Stomach (tissue), 9 donors: ENCODE measurements around the gene ATXN7L3. TPM values are rescaled to one million over a fixed set of nuclear protein-coding genes. Genes with fewer than 3 reads are reported as not detected.

Experiments used
- DNase-seq, 2 donors: peaks; one replicate each; pipeline versions ENCODE4 v3.0.0 to v3.0.0-alpha.2; 2013 to 2019
- H3K27ac ChIP-seq, 5 donors: fragments of 200-600 bp in 4 of 5; sonication (generic) in 4 of 5; one replicate each; pipeline ENCODE4 v1.5.1; 2013 to 2019; ENCODE audit warnings: mild to moderate bottlenecking in 1 of 5, moderate library complexity in 1 of 5
- H3K27me3 ChIP-seq, 3 donors: fragments of 200-600 bp; sonication (generic); one replicate each; pipeline ENCODE4 v1.5.1; 2017 to 2019; ENCODE audit warnings: mixed run types in 1 of 3
- H3K36me3 ChIP-seq, 4 donors: fragments of 200-600 bp; sonication (generic); 1 replicate in 3 of 4; 2 replicates in 1 of 4; pipeline ENCODE4 v1.5.1; 2016 to 2019
- H3K4me1 ChIP-seq, 4 donors: fragments of 200-600 bp; sonication (generic); one replicate each; pipeline ENCODE4 v1.5.1; 2016 to 2019
- H3K4me3 ChIP-seq, 4 donors: fragments of 200-600 bp; sonication (generic) in 3 of 4; one replicate each; pipeline ENCODE4 v1.5.1; 2016 to 2019; ENCODE audit warnings: mild to moderate bottlenecking in 1 of 4
- H3K9me3 ChIP-seq, 4 donors: fragments of 200-600 bp; sonication (generic); one replicate each; pipeline ENCODE4 v1.5.1; 2016 to 2019
- EP300 ChIP-seq: sonication (generic); formaldehyde crosslinking; IDR thresholded peaks from one replicate; pipeline ENCODE4 v1.6.1; 2017; ENCODE audit warnings: antibody characterized with exemption
- POLR2A ChIP-seq, 4 donors: fragments of 450-650 bp; IDR thresholded peaks; one replicate each; pipeline ENCODE4 v1.6.1; 2016; ENCODE audit warnings: antibody characterized with exemption in 4 of 4, control low read depth in 2 of 4, mild to moderate bottlenecking in 1 of 4, moderate library complexity in 1 of 4
- POLR2AphosphoS5 ChIP-seq, 3 donors: sonication (generic); formaldehyde crosslinking; IDR thresholded peaks; one replicate each; pipeline ENCODE4 v1.6.1; 2016; ENCODE audit warnings: antibody characterized with exemption in 3 of 3
- WGBS, 5 donors: extraction: QIAGEN DNeasy Blood & Tissue Kit in 3 of 5; methylation state at CpG; one replicate each; pipeline versions ENCODE4 v1.1.5 to v1.1.7; 2013 to 2018; 5-methylcytosine and 5-hydroxymethylcytosine counted together
- intact Hi-C: fragments of 100-400 bp; cut with DNase I; formaldehyde crosslinking; loops from one replicate; pipeline ENCODE4 v1.15.1; 2023; ENCODE audit warnings: low total_unique reads
- polyA plus RNA-seq, 3 donors: library from polyadenylated mRNA; stranded (reverse); fragments of 200-250 nt; gene quantifications; one replicate each; pipeline ENCODE4 v1.2.3, GENCODE V29; 2013
- total RNA-seq, 5 donors: library from RNA; depleted of rRNA; stranded (reverse); fragments of >200 nt; gene quantifications; one replicate each; pipeline versions ENCODE4 v1.1.0 to v1.2.3, GENCODE V29; 2014 to 2016
- TF ChIP-seq, protein P1 (sequence below), 7 experiments: fragments of 450-650 bp in 4 of 7; fragments of 200-600 bp in 3 of 7; sonication (generic) in 3 of 7; IDR thresholded peaks; one replicate each; pipeline ENCODE4 v1.5.1; 2016 to 2019; ENCODE audit warnings: antibody characterized with exemption in 7 of 7, control low read depth in 2 of 7, mild to moderate bottlenecking in 1 of 7
- donor health status: healthy with polysubstance abuse.
- donor health status: Bipolar disorder and iron deficiency.
- donor health status: healthy.

The ATXN7L3 gene
- total and polyA plus RNA-seq, 8 donors = 11.1 to 57.4 (median 29.6) TPM

DNA sequence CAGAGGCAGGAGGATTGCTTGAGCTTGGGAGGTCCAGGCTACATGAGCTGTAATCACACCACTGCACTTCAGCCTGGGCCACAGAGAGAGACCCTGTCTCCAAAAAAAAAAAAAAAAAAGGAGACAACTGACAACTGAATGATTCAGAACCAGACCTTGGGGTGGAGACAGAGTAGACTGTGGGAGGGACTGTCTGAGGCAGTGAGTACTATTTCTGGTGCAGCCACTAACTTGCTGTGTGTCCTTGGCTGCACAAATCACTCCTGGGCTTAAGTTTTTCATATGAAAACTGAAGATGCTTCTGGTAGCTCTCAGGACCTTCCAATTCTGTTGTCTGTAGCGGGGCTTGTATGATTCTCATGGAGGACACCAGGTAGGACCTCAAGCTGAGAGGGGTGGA lies 23.4 kb downstream of the ATXN7L3 start:
- no peak for DNase-seq
- TF ChIP-seq EP300 (no peak), POLR2AphosphoS5 (IDR thresholded peaks at IDR 0.05) (no peak), POLR2A (IDR thresholded peaks at IDR 0.05) (no peak)
- TF ChIP-seq, protein P1, sequence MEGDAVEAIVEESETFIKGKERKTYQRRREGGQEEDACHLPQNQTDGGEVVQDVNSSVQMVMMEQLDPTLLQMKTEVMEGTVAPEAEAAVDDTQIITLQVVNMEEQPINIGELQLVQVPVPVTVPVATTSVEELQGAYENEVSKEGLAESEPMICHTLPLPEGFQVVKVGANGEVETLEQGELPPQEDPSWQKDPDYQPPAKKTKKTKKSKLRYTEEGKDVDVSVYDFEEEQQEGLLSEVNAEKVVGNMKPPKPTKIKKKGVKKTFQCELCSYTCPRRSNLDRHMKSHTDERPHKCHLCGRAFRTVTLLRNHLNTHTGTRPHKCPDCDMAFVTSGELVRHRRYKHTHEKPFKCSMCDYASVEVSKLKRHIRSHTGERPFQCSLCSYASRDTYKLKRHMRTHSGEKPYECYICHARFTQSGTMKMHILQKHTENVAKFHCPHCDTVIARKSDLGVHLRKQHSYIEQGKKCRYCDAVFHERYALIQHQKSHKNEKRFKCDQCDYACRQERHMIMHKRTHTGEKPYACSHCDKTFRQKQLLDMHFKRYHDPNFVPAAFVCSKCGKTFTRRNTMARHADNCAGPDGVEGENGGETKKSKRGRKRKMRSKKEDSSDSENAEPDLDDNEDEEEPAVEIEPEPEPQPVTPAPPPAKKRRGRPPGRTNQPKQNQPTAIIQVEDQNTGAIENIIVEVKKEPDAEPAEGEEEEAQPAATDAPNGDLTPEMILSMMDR (IDR thresholded peaks at IDR 0.05) = no peak
- 92 to 100% (median 100%) methylated on average over 1 of the region's 1 CpG for WGBS, 5 donors
- H3K27me3 ChIP-seq = no peaks in the 10 kb centered on the region
- no peak overlapping the region for H3K27ac ChIP-seq
- H3K4me1 ChIP-seq = peaks cover 0 to 13% (median 4%) of the 10 kb centered on the region in 4 donors
- no peak overlapping the region for H3K4me3 ChIP-seq
- peaks cover 12 to 51% (median 46%) of the 10 kb centered on the region in 4 donors for H3K36me3 ChIP-seq
- no peaks in the 10 kb centered on the region for H3K9me3 ChIP-seq
- intact Hi-C loops = no loop called here

DNA sequence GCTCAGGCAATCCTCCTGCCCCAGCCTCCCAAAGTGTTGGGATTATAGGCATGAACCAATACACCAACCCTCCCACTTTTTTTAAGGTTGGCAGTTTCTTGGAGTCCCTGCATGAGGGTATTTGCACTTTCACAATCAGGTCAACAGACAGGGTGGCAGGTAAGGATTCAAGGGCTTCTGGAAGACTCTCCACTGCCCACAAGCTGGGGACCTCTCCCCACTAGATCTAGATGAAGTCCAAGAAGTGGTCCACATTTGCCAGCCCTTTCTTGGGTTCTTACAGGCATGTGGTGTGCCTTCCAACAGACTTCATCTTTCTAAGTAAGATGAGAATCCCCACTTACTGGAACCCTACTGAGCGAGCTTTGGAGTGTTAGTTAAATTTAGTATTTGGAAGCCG lies 25.3 kb downstream of the ATXN7L3 start:
- Histone ChIP-seq H3K9me3 (no peaks in the 10 kb centered on the region), H3K4me1 (peaks cover 0 to 29% (median 19%) of the 10 kb centered on the region in 4 donors), H3K36me3 (peaks cover 12 to 50% (median 46%) of the 10 kb centered on the region in 4 donors), H3K4me3 (no peak overlapping the region), H3K27ac (no peak overlapping the region), H3K27me3 (no peaks in the 10 kb centered on the region)
- DNase-seq = no peak
- no peak for TF ChIP-seq EP300
- TF ChIP-seq POLR2A (IDR thresholded peaks at IDR 0.05) = no peak
- TF ChIP-seq, protein P1 (IDR thresholded peaks at IDR 0.05) = no peak
- no peak for TF ChIP-seq POLR2AphosphoS5 (IDR thresholded peaks at IDR 0.05)
- 97 to 100% (median 99%) methylated on average over 2 of the region's 2 CpGs for WGBS, 5 donors
- intact Hi-C loops = no loop called here

DNA sequence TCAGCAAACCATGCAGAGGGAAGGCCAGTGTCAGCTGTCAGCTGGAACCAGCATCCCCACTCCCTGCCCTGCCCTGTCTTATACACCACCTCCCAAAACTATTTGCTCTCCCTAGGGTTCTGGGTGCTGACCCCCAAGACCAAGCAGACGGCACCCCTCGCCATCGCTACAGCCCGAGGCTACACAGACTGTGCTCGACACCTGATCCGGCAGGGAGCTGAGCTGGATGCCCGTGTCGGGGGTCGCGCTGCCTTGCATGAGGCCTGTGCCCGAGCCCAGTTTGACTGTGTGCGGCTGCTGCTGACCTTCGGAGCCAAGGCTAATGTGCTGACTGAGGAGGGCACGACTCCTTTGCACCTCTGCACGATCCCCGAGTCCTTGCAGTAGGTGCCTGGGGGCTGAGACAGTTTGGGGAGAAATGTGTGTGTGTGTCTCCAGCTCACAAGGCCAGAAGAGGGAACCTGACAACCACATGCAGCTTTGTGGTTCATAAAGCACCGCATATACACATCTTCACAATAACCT lies 27.7 kb downstream of the ATXN7L3 start:
- no peak overlapping the region for H3K4me3 ChIP-seq
- peaks cover 0 to 38% (median 26%) of the 10 kb centered on the region in 4 donors for H3K4me1 ChIP-seq
- no peak for DNase-seq
- no peaks in the 10 kb centered on the region for H3K9me3 ChIP-seq
- 83 to 92% (median 87%) methylated on average over 9 to 17 of the region's 17 CpGs for WGBS, 5 donors
- H3K36me3 ChIP-seq = peaks cover 9 to 25% (median 22%) of the 10 kb centered on the region in 4 donors
- no peak for TF ChIP-seq EP300
- TF ChIP-seq POLR2A (IDR thresholded peaks at IDR 0.05) = no peak
- TF ChIP-seq POLR2AphosphoS5 (IDR thresholded peaks at IDR 0.05) = no peak
- TF ChIP-seq, protein P1 (IDR thresholded peaks at IDR 0.05) = no peak
- intact Hi-C loops = no loop called here
- no peak overlapping the region for H3K27ac ChIP-seq
- H3K27me3 ChIP-seq = no peaks in the 10 kb centered on the region

DNA sequence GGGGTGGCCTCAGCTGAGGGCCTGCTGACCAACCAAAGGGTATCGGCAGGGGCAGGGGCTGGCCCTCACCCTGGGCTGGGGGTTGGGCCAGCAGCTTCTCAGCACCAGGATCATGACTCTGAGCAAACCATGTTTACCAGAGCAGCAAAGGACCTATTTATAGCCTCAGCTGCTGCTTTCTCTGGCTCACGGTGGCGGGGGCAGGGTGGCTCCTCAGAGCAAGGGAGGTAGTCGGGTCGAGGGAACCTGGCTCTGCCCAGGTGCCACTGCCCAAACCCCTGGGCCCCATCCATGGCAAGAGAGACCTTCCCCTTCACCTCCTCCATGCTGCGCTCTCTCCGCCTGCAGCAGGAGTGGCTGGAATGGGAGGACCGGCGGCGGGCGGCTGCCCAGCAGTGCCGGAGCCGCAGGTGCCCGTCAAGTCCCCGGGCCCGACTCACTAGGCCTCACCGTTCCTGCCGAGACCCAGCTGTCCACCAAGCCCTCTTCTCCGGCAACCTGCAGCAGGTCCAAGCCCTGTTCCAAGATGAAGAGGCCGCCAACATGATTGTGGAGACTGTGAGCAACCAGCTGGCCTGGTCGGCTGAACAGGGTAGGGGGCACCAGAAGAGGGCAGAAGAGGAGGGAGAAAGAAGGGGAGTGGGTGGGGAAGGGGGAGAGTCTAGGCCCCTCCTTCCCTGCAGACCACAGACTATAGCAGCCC lies 29.0 kb downstream of the ATXN7L3 start, which contains the start of gene ASB16:
Gene ASB16, plus strand, starts transcription at position 206 of the 703 bp plus-strand sequence. Its CDS starts 86 bp downstream, at position 292.
- H3K4me1 ChIP-seq = peaks cover 0 to 38% (median 26%) of the 10 kb centered on the region in 4 donors
- H3K4me3 ChIP-seq = peak within 1 kb of the TSS; percentile 17 to 42 (median 30)
- 13 to 22% (median 15%) methylated on average over 10 to 21 of the region's 21 CpGs for WGBS, 5 donors

More for the DNA sequence above, 29.0 kb downstream of the ATXN7L3 start, which contains the start of gene ASB16:
- TF ChIP-seq EP300 (no peak), POLR2A (IDR thresholded peaks at IDR 0.05) (no peak), POLR2AphosphoS5 (IDR thresholded peaks at IDR 0.05) (no peak)
- TF ChIP-seq, protein P1 (IDR thresholded peaks at IDR 0.05) = no peak
- intact Hi-C loops = no loop called here
- H3K9me3 ChIP-seq = no peaks in the 10 kb centered on the region
- peaks cover 0 to 12% (median 9%) of the 10 kb centered on the region in 4 donors for H3K36me3 ChIP-seq
- peak; percentile 56 to 79 for DNase-seq
- H3K27ac ChIP-seq = peak within 1 kb of the TSS; percentile 39 to 76 (median 76)
- H3K27me3 ChIP-seq = no peaks in the 10 kb centered on the region
